Lung (tissue), 12 donors: ENCODE data around the gene TRIM44. TPM values are rescaled to one million over a fixed set of nuclear protein-coding genes. Genes with fewer than 3 reads are reported as not detected.

Source experiments
- ATAC-seq: fragments of 200-7000 bp; cut with Tn5 transposase; one replicate; pipeline ENCODE4 v1.9.1; 2020; ENCODE audit warnings: moderate number of reproducible peaks; ENCODE audit not compliant: insufficient read depth, low FRiP score
- DNase-seq, 3 donors: peaks; one replicate each; pipeline ENCODE4 v3.0.0-alpha.2; 2013 to 2017
- H3K27ac ChIP-seq, 2 donors: one replicate each; pipeline ENCODE4 v1.5.1; 2013; ENCODE audit warnings: mild to moderate bottlenecking in 2 of 2, moderate library complexity in 2 of 2, control low read depth in 1 of 2, inconsistent platforms in 1 of 2, low read depth in 1 of 2, low read length in 1 of 2
- H3K27me3 ChIP-seq, 3 donors: one replicate each; pipeline ENCODE4 v1.5.1; 2013; ENCODE audit warnings: low read length in 2 of 3; ENCODE audit not compliant: control insufficient read depth in 3 of 3, insufficient read depth in 3 of 3
- H3K36me3 ChIP-seq, 4 donors: one replicate each; pipeline ENCODE4 v1.5.1; 2013; ENCODE audit warnings: low read length in 4 of 4, mild to moderate bottlenecking in 1 of 4, moderate library complexity in 1 of 4; ENCODE audit not compliant: control insufficient read depth in 4 of 4, insufficient read depth in 4 of 4
- H3K4me1 ChIP-seq, 5 donors: one replicate each; pipeline ENCODE4 v1.5.1; 2013; ENCODE audit warnings: low read length in 5 of 5, mild to moderate bottlenecking in 2 of 5, moderate library complexity in 1 of 5; ENCODE audit not compliant: control insufficient read depth in 5 of 5, insufficient read depth in 5 of 5
- H3K4me3 ChIP-seq: one replicate; pipeline ENCODE4 v1.5.1; 2013; ENCODE audit warnings: mild to moderate bottlenecking, control low read depth, moderate library complexity
- H3K9ac ChIP-seq, 2 donors: one replicate each; pipeline ENCODE4 v1.5.1; 2013; ENCODE audit warnings: low read length in 2 of 2, control low read depth in 1 of 2; ENCODE audit not compliant: insufficient read depth in 1 of 2
- H3K9me3 ChIP-seq, 4 donors: one replicate each; pipeline ENCODE4 v1.5.1; 2013; ENCODE audit warnings: low read length in 3 of 4, mild to moderate bottlenecking in 1 of 4, moderate library complexity in 1 of 4; ENCODE audit not compliant: control insufficient read depth in 4 of 4, insufficient read depth in 3 of 4
- WGBS, 2 donors: extraction: QIAGEN DNeasy Blood & Tissue Kit; methylation state at CpG; one replicate each; pipeline ENCODE4 v1.1.7; 2013; 5-methylcytosine and 5-hydroxymethylcytosine counted together
- polyA plus RNA-seq, 2 donors: library from polyadenylated mRNA; stranded (reverse); fragments of 200-250 nt; gene quantifications; one replicate each; pipeline ENCODE4 v1.2.1, GENCODE V29; 2013
- total RNA-seq, 2 donors: library from RNA; depleted of rRNA in 1 of 2; stranded (reverse); fragments of >200 nt in 1 of 2; gene quantifications; one replicate each; pipeline ENCODE4 v1.2.1, GENCODE V29; 2014 to 2021
- TF ChIP-seq, protein P1 (sequence below): IDR thresholded peaks from 2 replicates; pipeline ENCODE4 v1.5.1; 2012; ENCODE audit warnings: mild to moderate bottlenecking; ENCODE audit errors: control extremely low read depth, extremely low read depth
- donor health status: control.
- donor health status: control.
- donor health status: Bipolar disorder and iron deficiency.
- donor health status: healthy.
- donor health status: DM: yes; HTN: yes; CAD: no.

Gene TRIM44
- total and polyA plus RNA-seq, 4 donors = 9.1 to 62.2 (median 22.7) TPM

- H3K4me3 ChIP-seq = no peak overlapping the region
- peaks cover 0 to 28% (median 13%) of the 10 kb centered on the region in 5 donors for H3K4me1 ChIP-seq
- H3K27me3 ChIP-seq = no peaks in the 10 kb centered on the region
- H3K36me3 ChIP-seq = no peaks in the 10 kb centered on the region
- TF ChIP-seq, protein P1, sequence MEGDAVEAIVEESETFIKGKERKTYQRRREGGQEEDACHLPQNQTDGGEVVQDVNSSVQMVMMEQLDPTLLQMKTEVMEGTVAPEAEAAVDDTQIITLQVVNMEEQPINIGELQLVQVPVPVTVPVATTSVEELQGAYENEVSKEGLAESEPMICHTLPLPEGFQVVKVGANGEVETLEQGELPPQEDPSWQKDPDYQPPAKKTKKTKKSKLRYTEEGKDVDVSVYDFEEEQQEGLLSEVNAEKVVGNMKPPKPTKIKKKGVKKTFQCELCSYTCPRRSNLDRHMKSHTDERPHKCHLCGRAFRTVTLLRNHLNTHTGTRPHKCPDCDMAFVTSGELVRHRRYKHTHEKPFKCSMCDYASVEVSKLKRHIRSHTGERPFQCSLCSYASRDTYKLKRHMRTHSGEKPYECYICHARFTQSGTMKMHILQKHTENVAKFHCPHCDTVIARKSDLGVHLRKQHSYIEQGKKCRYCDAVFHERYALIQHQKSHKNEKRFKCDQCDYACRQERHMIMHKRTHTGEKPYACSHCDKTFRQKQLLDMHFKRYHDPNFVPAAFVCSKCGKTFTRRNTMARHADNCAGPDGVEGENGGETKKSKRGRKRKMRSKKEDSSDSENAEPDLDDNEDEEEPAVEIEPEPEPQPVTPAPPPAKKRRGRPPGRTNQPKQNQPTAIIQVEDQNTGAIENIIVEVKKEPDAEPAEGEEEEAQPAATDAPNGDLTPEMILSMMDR = no peak
- DNase-seq = no peak
- ATAC-seq = no peak
- H3K27ac ChIP-seq = no peak overlapping the region
- no peak overlapping the region for H3K9ac ChIP-seq
- H3K9me3 ChIP-seq = no peaks in the 10 kb centered on the region
Observed at GRCh38 chr11:35786188-35786587, 123.6 kb downstream of the TRIM44 start.

DNA sequence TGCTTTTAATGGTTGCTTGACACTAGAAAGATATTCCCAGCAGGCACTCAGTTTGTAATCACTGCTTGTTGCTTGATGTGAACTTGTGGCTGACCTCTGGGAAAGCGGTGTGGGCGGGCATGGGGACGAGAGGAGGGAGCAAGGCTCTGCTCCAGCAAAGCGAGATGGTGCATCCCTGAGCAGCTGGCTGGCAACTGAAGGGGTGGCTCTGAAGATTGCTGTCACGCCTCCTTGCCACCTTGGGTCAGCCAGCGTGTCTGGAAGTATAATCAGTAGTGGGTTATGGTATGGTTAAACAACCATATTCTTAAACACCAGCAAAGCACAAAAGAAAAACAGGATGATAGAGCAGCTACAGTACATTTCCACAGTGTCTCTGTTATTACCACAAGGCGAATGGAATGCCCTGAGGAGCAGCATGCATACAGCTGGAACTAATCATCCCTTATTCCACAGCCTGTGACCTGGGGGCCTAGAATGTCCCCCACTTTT lies 124.5 kb downstream of the TRIM44 start:
- Histone ChIP-seq H3K9ac (no peak overlapping the region), H3K4me1 (peaks cover 0 to 19% (median 9%) of the 10 kb centered on the region in 5 donors), H3K9me3 (no peaks in the 10 kb centered on the region), H3K27me3 (no peaks in the 10 kb centered on the region), H3K4me3 (no peak overlapping the region), H3K27ac (no peak overlapping the region), H3K36me3 (no peaks in the 10 kb centered on the region)
- ATAC-seq = no peak
- DNase-seq = peak in 2 of 3 donors; percentile 47 to 51
- WGBS, 2 donors = 86 to 90% methylated on average over 7 of the region's 7 CpGs
- TF ChIP-seq, protein P1 = no peak

DNA sequence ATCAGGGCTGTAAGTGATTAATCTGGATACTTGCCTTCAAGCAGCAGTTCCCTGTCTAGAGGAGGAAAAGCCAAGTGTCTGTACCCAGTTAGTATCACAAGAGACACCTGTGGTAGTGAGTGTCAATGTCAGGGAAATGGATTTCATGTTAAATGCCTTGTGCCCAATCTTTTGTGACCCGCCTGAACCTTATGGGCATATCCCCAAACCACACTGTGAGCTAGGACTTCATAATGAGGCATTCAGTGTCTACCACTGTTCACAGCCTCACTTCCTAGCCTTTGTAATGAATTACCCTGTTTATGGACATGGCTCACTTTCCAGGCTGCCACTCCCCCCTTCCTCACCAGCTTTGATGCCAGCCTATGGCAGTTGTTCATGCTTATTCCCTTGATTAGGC lies 125.1 kb downstream of the TRIM44 start:
- ATAC-seq (no peak), DNase-seq (no peak)
- H3K4me3 ChIP-seq = no peak overlapping the region
- no peaks in the 10 kb centered on the region for H3K36me3 ChIP-seq
- TF ChIP-seq, protein P1 = no peak
- no peaks in the 10 kb centered on the region for H3K9me3 ChIP-seq
- no peak overlapping the region for H3K9ac ChIP-seq
- no peak overlapping the region for H3K27ac ChIP-seq
- H3K27me3 ChIP-seq = no peaks in the 10 kb centered on the region
- H3K4me1 ChIP-seq = peaks cover 0 to 16% (median 9%) of the 10 kb centered on the region in 5 donors
- 95 to 98% methylated on average over 1 of the region's 1 CpG for WGBS, 2 donors
